GM23338 (cell line): ENCODE results near the gene UNC5C.

Experiments used
- CREB1 ChIP-seq: fragments of 250-450 bp; sonication (Bioruptor Pico); IDR thresholded peaks from 2 replicates; pipeline ENCODE4 v1.5.0; 2020; ENCODE audit warnings: low read depth, mild to moderate bottlenecking, moderate library complexity
- CTCF ChIP-seq, 2 experiments: fragments of 200-600 bp in 1 of 2; sonication (generic) in 1 of 2; conservative IDR thresholded peaks; 2 replicates each; pipeline versions ENCODE4 v1.5.1 to v1.6.1; 2016 to 2017; ENCODE audit warnings: antibody characterized with exemption in 2 of 2, low read depth in 2 of 2, mild to moderate bottlenecking in 2 of 2, moderate library complexity in 1 of 2
- EZH2 ChIP-seq: fragments of 200-600 bp; sonication (generic); IDR thresholded peaks from one replicate; pipeline ENCODE4 v1.8.0; 2017; ENCODE audit warnings: antibody characterized with exemption, mild to moderate bottlenecking, low read depth; ENCODE audit not compliant: unreplicated experiment
- EZH2phosphoT487 ChIP-seq: fragments of 200-600 bp; sonication (generic); IDR thresholded peaks from one replicate; pipeline ENCODE4 v1.8.1; 2018; ENCODE audit warnings: antibody characterized with exemption; ENCODE audit not compliant: unreplicated experiment
- JUNB ChIP-seq: IDR thresholded peaks from one replicate; pipeline ENCODE4 v1.6.1; 2016; ENCODE audit warnings: antibody characterized with exemption; ENCODE audit not compliant: unreplicated experiment
- POLR2AphosphoS5 ChIP-seq: IDR thresholded peaks from 2 replicates; pipeline ENCODE4 v1.6.1; 2016; ENCODE audit warnings: antibody characterized with exemption, low read depth
- REST ChIP-seq: IDR thresholded peaks from one replicate; pipeline ENCODE4 v1.6.1; 2018; ENCODE audit warnings: antibody characterized with exemption; ENCODE audit not compliant: unreplicated experiment
- ZNF114 ChIP-seq: fragments of 250-450 bp; sonication (Bioruptor Pico); IDR thresholded peaks from 2 replicates; pipeline ENCODE4 v1.5.0; 2020; ENCODE audit warnings: mild to moderate bottlenecking, moderate library complexity

- TF ChIP-seq CTCF (conservative IDR thresholded peaks at IDR 0.05; ENCODE audit: low read depth in 2 of 2) (peak; percentile 50 to 81), POLR2AphosphoS5 (no peak), EZH2 (no peak), JUNB (no peak), REST (no peak), CREB1 (CRISPR knock-in tag) (no peak), EZH2phosphoT487 (no peak), ZNF114 (CRISPR knock-in tag) (no peak)
Measured at GRCh38 chr4:95155759-95156451, 392.9 kb downstream of the UNC5C start.
